ENCODE results near the gene STEAP4. TPM values are rescaled to one million over a fixed set of nuclear protein-coding genes. Genes with fewer than 3 reads are reported as not detected.

STEAP4 gene
- total and polyA plus RNA-seq, 9 of the 15 experiments (the other 6 are each of a cell fraction or from before 2014, with no cell fraction given) = 0.07 TPM; not detected in 8

DNA sequence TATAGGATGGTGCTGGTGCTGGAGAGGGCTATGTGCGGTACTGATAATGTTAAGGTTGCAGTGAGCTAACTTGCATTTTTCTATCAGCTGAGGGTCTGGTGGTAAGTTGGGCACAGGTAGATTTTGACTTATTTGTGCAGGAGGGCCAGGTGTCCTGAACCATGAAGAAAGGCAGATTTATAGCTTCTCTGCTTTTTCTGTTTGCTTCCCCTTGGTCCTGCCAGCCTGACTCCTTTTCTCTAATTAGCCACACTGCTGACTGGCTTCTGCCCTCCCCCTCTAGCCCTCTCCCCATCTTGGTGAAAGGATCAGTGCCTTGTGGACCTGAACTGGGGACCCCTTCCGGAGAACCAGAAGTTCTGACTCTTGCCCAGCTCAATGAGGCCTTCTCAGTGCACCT is 40.8 kb upstream of the STEAP4 start:
- H2AFZ ChIP-seq (ENCODE audit: low read depth, low read length) = no peak overlapping the region
- ChIA-PET POLR2A (no interaction called here), CTCF (ENCODE audit: low intra/inter-chr PET ratio) (no interaction called here)
- H3K27me3 ChIP-seq (ENCODE audit: control insufficient read depth in 2 of 2, insufficient read depth in 2 of 2, low read length in 2 of 2) = no peaks in the 10 kb centered on the region
- H3K27ac ChIP-seq (ENCODE audit: extremely low read depth, low read depth, low read length) = no peak overlapping the region
- WGBS (ENCODE audit: insufficient coverage, low coverage, missing lambda C conversion rate) = 0% methylated on average over 2 of the region's 2 CpGs
- H4K20me1 ChIP-seq (replicated peaks; ENCODE audit: control insufficient read depth, insufficient read depth, low read length) = no peaks in the 10 kb centered on the region
- no TSS peak for BruUV-seq (replicated peaks)
- no peaks in the 10 kb centered on the region for H3K36me3 ChIP-seq (ENCODE audit: control insufficient read depth, insufficient read depth, low read length)
- FAIRE-seq (no peak), DNase-seq (ENCODE audit: extremely low read depth in 1 of 4, low spot score in 3 of 4) (no peak), ATAC-seq (no peak)
- H3K9ac ChIP-seq (ENCODE audit: insufficient read depth in 1 of 2, low read depth in 2 of 2, low read length in 2 of 2) = no peak overlapping the region
- intact Hi-C loops (cut with micrococcal nuclease) (no loop called here), in situ Hi-C loops (cut with MboI) (no loop called here)
- no peaks in the 10 kb centered on the region for H3K79me2 ChIP-seq (ENCODE audit: control insufficient read depth, insufficient read depth, low read length)
- no peak overlapping the region for H3K4me3 ChIP-seq
- H3K4me2 ChIP-seq (ENCODE audit: insufficient read depth, low read length) = no peak overlapping the region
- H3K4me1 ChIP-seq (replicated peaks in 1 of 2; ENCODE audit: control insufficient read depth in 2 of 2, insufficient read depth in 2 of 2, low read length in 2 of 2) = no peaks in the 10 kb centered on the region
- no peaks in the 10 kb centered on the region for H3K9me3 ChIP-seq (replicated peaks; ENCODE audit: control insufficient read depth, insufficient read depth, low read depth, low read length)
- no peaks in the 10 kb centered on the region for H3K9me1 ChIP-seq (ENCODE audit: control insufficient read depth, insufficient read depth, low read length)
- TF ChIP-seq ZNF436 (CRISPR knock-in tag; IDR thresholded peaks at IDR 0.05) (no peak), CBFA2T2 (conservative IDR thresholded peaks at IDR 0.05) (no peak), KHSRP (IDR thresholded peaks at IDR 0.05) (no peak), ELF2 (CRISPR knock-in tag; IDR thresholded peaks at IDR 0.05) (no peak), NCOA6 (IDR thresholded peaks at IDR 0.05) (no peak), TAF1 (IDR thresholded peaks at IDR 0.05; ENCODE audit: control insufficient read depth, extremely low read depth, insufficient read depth, low read length, severe bottlenecking) (no peak), TRIM24 (IDR thresholded peaks at IDR 0.05) (no peak), HDAC8 (tag; IDR thresholded peaks at IDR 0.05) (no peak), CBX3 (IDR thresholded peaks at IDR 0.05; ENCODE audit: borderline replicate concordance in 1 of 2, low read length in 2 of 2) (no peak), GABPA (tag; conservative IDR thresholded peaks at IDR 0.05; ENCODE audit: low read depth) (no peak), ZNF184 (CRISPR knock-in tag; IDR thresholded peaks at IDR 0.05) (no peak)
- TF ChIP-seq, protein P1, sequence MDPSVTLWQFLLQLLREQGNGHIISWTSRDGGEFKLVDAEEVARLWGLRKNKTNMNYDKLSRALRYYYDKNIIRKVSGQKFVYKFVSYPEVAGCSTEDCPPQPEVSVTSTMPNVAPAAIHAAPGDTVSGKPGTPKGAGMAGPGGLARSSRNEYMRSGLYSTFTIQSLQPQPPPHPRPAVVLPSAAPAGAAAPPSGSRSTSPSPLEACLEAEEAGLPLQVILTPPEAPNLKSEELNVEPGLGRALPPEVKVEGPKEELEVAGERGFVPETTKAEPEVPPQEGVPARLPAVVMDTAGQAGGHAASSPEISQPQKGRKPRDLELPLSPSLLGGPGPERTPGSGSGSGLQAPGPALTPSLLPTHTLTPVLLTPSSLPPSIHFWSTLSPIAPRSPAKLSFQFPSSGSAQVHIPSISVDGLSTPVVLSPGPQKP (CRISPR knock-in tag; IDR thresholded peaks at IDR 0.05) = no peak
- TF ChIP-seq, protein P2, sequence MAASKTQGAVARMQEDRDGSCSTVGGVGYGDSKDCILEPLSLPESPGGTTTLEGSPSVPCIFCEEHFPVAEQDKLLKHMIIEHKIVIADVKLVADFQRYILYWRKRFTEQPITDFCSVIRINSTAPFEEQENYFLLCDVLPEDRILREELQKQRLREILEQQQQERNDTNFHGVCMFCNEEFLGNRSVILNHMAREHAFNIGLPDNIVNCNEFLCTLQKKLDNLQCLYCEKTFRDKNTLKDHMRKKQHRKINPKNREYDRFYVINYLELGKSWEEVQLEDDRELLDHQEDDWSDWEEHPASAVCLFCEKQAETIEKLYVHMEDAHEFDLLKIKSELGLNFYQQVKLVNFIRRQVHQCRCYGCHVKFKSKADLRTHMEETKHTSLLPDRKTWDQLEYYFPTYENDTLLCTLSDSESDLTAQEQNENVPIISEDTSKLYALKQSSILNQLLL (CRISPR knock-in tag; IDR thresholded peaks at IDR 0.05; ENCODE audit: borderline replicate concordance) = no peak
- TF ChIP-seq, protein P3, sequence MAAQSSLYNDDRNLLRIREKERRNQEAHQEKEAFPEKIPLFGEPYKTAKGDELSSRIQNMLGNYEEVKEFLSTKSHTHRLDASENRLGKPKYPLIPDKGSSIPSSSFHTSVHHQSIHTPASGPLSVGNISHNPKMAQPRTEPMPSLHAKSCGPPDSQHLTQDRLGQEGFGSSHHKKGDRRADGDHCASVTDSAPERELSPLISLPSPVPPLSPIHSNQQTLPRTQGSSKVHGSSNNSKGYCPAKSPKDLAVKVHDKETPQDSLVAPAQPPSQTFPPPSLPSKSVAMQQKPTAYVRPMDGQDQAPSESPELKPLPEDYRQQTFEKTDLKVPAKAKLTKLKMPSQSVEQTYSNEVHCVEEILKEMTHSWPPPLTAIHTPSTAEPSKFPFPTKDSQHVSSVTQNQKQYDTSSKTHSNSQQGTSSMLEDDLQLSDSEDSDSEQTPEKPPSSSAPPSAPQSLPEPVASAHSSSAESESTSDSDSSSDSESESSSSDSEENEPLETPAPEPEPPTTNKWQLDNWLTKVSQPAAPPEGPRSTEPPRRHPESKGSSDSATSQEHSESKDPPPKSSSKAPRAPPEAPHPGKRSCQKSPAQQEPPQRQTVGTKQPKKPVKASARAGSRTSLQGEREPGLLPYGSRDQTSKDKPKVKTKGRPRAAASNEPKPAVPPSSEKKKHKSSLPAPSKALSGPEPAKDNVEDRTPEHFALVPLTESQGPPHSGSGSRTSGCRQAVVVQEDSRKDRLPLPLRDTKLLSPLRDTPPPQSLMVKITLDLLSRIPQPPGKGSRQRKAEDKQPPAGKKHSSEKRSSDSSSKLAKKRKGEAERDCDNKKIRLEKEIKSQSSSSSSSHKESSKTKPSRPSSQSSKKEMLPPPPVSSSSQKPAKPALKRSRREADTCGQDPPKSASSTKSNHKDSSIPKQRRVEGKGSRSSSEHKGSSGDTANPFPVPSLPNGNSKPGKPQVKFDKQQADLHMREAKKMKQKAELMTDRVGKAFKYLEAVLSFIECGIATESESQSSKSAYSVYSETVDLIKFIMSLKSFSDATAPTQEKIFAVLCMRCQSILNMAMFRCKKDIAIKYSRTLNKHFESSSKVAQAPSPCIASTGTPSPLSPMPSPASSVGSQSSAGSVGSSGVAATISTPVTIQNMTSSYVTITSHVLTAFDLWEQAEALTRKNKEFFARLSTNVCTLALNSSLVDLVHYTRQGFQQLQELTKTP (IDR thresholded peaks at IDR 0.05; ENCODE audit: low read depth in 1 of 2, partially characterized antibody in 2 of 2) = no peak
- TF ChIP-seq, protein P4, sequence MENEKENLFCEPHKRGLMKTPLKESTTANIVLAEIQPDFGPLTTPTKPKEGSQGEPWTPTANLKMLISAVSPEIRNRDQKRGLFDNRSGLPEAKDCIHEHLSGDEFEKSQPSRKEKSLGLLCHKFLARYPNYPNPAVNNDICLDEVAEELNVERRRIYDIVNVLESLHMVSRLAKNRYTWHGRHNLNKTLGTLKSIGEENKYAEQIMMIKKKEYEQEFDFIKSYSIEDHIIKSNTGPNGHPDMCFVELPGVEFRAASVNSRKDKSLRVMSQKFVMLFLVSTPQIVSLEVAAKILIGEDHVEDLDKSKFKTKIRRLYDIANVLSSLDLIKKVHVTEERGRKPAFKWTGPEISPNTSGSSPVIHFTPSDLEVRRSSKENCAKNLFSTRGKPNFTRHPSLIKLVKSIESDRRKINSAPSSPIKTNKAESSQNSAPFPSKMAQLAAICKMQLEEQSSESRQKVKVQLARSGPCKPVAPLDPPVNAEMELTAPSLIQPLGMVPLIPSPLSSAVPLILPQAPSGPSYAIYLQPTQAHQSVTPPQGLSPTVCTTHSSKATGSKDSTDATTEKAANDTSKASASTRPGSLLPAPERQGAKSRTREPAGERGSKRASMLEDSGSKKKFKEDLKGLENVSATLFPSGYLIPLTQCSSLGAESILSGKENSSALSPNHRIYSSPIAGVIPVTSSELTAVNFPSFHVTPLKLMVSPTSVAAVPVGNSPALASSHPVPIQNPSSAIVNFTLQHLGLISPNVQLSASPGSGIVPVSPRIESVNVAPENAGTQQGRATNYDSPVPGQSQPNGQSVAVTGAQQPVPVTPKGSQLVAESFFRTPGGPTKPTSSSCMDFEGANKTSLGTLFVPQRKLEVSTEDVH (IDR thresholded peaks at IDR 0.05; ENCODE audit: low read depth, partially characterized antibody) = no peak
